Frontal cortex (tissue), 4 donors: Measurements from ENCODE around the gene PRKCH. TPM values are rescaled to one million over a fixed set of nuclear protein-coding genes. Genes with fewer than 3 reads are reported as not detected.

Experiments used
- DNase-seq, 2 donors: peaks; one replicate each; pipeline ENCODE4 v3.0.0; 2012; ENCODE audit warnings: low spot score in 2 of 2
- FAIRE-seq: peaks from 2 replicates; lab custom pipeline; 2012; peaks lifted over from hg19 to GRCh38; lab: Jason Lieb, UNC
- total RNA-seq: library from RNA; depleted of rRNA; stranded (reverse); fragments of >200 nt; gene quantifications from one replicate; pipeline ENCODE4 v1.2.3, GENCODE V29; 2014
- donor health status: control.
- donor health status: control.
- donor health status: control.

PRKCH gene
- total RNA-seq, 1 donor from 2014 or later = 21.6 TPM

GRCh38 chr14:61385002-61385685 is 63.8 kb downstream of the PRKCH start:
- DNase-seq (no peak), FAIRE-seq (no peak)

DNA sequence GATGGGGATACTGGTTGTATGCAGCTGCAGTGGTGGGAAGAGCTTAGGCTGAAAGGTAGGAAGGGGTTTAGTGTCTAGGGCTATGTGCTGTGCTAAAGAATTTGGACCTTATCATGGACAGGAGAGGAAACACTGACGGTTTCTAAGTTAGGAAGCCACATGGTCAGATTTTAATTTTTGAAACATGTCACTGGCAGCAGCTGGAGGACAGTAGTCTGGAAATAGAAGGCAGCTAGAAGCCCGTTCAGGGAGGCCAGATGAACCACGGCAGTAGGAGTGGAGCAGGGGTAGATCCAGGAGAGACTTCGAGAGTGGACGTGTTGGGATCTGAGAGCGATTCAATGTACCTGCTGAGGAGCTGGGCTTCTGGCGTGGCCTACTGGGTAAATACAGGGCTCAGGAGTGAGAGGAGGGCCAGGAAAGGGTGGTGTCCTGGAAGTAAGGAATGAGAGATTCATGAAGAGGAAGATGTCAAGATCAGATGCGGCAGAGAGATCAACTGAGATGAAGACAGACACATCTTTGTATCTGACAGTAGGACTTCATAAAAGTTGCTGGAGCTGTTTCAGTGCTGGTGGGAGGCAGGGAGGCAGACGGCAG is 64.9 kb downstream of the PRKCH start:
- FAIRE-seq = no peak

DNA sequence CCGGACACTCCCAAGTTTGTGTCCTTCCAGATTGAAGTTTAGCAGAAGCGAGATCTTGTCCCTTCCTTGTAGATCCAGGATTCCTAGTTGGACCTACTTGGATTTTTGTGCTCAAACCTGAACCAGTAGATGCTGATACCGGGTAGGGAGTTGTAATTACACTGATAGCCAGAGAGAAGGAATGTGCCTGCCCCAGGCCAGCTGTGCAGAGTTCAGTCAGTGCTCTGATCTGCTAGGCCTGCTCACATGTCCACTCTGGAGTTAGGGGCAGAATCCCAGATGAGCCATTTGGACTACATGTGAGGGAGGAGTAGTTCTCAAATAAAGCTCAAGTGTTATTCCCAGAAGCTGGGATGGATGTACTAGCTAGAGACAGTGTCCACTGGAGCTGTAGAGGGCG is 65.7 kb downstream of the PRKCH start:
- no peak for FAIRE-seq
- no peak for DNase-seq

More for the DNA sequence above, 64.9 kb downstream of the PRKCH start:
- no peak for DNase-seq

DNA sequence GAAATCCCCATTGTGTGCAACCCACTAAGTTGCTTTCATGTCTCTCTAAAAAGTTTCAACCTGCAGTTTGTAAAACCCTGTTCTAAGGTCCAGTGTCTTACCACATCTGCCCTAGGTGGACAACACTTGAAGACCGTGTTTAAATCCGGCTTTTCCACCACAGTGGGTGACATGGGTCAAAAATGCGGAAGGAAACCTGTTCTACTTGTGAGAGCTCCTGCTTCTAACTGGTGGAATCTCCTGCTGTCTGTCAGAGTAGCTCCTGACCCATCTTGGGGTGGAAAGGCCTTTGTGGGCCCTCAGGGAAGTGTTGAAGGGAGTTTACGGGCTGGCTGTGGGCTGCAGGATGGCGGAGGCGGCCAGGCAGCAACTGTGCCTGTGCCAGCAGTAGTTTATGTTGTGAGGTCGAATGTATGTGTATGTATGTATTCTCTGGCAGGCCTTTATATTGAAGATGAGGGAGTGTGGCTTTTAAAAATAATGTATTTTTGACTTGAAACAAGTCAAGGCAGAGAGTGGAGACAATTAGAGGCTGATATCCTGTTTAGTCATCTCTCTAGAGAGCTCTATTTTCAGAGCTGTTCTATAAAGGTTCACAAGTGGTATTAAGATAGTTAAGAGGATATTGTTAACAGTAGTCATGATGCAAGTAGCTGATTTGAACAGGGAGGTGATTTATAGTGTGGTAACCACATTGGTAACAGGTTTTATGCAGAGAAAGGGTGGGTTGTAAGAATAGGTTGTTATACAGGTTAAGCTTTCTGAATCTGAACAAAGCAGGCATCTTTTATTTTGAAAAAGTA is 67.0 kb downstream of the PRKCH start:
- DNase-seq (peak in 1 of 2 donors; percentile 10), FAIRE-seq (no peak)

- DNase-seq = no peak
- no peak for FAIRE-seq
Measured at GRCh38 chr14:61388976-61389576, 67.7 kb downstream of the PRKCH start.

- FAIRE-seq = no peak
- no peak for DNase-seq
Measured at GRCh38 chr14:61391119-61391518, 69.7 kb downstream of the PRKCH start.

DNA sequence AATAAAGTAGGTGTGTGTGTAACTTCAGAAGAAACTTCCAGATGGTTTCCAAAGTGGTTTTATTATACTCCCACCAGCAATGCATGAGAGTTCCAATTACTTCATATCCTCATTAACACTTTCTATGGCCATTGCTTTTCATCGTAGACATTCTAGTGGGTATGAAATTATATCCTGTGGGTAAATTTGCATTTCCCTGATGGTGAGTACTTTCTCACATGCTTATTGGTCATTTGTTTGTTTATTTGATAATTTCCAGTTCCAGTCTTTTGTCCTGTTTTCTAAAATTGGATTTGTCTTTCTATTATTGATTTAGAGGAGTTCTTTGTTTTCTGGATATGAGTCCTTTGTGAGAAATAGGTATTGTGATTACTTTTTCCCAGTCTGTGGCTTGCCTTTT is 70.9 kb downstream of the PRKCH start:
- FAIRE-seq (no peak), DNase-seq (no peak)

GRCh38 chr14:61394542-61394941 is 73.2 kb downstream of the PRKCH start:
- DNase-seq = no peak
- FAIRE-seq = no peak

GRCh38 chr14:61395115-61395725 is 73.8 kb downstream of the PRKCH start:
- FAIRE-seq (no peak), DNase-seq (no peak)

DNA sequence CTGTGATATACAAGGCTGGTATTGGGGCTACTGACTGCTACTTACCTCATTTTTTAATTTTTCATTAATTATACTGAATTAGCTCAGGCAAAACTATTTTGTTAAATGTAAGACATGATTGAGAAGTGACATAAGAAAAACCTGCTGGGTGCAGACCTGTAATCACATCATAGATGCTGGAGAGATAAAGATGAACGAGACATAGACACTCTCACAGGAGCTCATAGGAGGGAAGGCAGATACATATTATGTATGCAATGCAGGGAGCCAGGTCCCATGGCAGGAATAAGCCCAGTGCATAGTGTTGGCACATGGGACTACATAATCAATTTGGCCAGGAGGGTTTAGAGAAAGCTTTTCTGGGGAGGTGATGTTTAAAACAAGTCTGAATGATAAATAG is 74.9 kb downstream of the PRKCH start:
- FAIRE-seq (no peak), DNase-seq (no peak)

DNA sequence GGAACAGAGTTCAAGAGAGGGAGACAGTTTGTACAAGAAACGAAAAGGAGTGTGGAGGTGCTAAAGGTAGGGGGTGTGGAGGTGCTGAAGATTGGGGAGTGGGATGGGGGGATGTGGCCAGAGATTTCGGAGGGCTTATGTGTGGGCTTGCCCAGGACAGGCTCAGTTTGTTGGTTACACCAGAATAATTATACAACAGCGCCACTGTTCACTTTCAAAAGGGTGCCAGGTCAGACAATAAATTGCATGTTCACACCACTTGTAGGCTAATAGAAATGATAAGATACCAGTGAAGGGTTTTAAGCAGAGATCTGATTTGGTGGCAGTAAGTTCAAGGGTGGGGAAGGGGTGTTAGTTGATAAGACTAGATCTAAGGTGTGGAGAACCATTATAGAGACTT is 75.3 kb downstream of the PRKCH start:
- FAIRE-seq = no peak
- DNase-seq = no peak

DNA sequence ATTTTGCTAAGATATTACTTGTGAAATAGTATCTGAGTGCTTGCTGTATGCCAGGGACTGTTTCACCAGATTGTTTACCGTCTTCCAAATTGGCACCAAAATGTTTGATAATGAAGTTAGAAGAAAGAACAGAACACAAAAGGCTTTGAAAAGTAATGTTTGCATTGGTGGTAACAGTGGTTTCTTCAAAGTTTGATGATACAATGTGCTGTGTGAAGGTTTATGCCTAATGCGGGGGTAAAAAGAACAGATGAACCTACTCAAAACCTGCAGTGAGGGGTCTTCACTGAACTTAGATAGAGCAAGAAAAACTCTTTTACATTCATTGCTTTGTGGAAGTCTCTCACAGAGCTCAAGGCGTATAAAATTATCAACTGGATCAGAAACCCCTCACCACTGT is 76.2 kb downstream of the PRKCH start:
- no peak for DNase-seq
- FAIRE-seq = no peak

GRCh38 chr14:61398221-61398620 is 76.8 kb downstream of the PRKCH start:
- DNase-seq (no peak), FAIRE-seq (no peak)

DNA sequence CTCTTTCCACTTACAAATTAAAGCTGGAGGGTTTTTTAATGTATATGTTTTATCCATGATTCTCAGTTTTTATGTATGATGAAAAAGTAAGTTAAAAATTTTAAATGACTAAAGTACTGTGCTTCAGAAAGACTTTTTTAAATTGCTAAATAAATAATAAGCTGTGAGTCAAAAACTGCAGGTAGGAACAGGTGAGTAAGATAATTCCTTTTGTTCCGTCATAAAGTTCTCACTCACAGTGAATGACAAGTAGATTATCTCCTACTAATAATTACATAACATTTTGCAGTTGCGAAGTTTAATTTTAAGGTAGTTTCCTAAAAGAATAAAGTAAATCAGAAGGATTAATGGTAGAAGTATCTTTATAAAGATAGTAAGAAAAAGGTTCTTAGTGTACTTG is 78.0 kb downstream of the PRKCH start:
- FAIRE-seq = peak; percentile 6
- DNase-seq = no peak

GRCh38 chr14:61401461-61401860 is 80.1 kb downstream of the PRKCH start:
- FAIRE-seq (no peak), DNase-seq (no peak)

DNA sequence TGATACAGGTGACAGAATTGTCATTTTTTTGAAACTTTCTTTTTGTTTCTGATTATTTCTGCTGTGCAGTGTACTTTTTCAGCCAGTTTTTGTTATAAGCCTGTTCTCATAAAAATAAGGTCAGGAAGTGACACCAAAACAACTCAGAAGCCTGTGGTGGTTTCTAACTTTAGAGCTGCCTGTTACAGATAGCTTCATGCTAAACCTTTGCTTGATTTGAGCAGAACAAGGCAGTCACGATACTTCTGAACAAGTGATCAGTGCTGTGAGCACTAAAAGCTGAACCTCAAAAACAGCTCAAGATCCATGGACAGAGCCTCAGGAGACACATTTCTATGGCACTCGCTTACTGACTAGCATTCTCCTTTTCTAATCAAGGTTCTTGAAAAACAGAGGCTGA is 82.0 kb downstream of the PRKCH start:
- no peak for FAIRE-seq

GRCh38 chr14:61404637-61405036 is 83.3 kb downstream of the PRKCH start:
- DNase-seq (no peak), FAIRE-seq (no peak)

More for the DNA sequence above, 82.0 kb downstream of the PRKCH start:
- DNase-seq = no peak

DNA sequence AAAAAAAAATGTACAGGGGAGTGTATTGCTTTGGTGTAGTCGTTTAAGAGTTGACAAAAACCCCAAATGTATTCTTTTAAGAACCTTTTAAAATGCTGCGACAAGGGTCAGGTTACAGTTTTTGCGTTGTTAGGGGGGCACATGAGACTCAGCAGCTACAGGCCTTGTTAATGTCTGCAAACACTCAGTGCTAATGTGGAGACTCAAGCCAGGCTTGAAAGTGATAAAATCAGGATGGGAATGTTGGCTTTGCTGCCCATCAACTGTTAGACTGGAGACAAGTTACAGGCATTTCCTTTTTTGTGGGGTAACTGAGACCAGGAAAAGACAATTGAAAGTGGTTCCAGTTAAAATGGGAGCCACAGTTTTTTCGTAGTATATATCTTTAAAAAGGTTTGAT is 84.8 kb downstream of the PRKCH start:
- FAIRE-seq = no peak
- DNase-seq = no peak

DNA sequence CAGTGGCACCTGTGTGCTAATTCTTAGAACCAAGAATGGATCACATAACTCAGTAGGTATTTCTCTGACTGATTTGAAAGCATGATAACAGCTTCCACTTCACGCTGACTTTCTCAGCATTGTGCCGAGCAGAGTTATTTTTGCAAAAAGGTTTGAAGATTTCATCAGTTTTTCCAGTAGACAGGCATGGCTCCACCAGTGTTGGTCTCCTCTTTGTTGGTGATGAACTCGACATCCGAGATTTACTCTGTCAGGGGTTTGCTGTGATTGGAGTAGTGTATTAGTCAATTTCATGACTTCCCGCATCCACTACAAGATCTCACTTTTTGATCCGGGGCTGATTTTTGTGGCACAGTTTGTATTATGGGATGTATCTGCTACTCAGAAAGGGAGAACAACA is 85.3 kb downstream of the PRKCH start:
- no peak for FAIRE-seq

DNA sequence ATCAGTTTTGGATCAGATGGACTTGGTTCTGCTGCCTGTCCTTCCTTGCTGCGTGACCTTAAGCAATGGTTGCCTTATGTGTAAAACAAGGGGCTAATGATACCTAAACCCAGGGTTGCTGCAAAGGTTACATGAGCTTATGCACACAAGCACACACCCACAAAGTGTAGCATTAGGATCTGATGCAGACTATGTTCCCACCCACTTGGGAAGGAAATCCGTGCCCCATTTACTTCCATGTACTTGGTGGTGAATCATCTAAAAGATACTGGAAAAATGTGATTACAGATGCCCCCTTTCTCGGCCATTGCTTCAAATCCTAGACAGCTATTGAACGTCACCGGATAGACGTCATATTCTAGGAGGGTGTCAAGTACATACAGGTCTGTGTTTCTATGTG is 87.1 kb downstream of the PRKCH start:
- no peak for DNase-seq
- no peak for FAIRE-seq

More for the DNA sequence above, 85.3 kb downstream of the PRKCH start:
- no peak for DNase-seq
